Testis (tissue), 2 donors: Measurements from ENCODE around the gene PIEZO1.

Experiments used
- CTCF ChIP-seq, 3 experiments: fragments of 450-650 bp in 2 of 3; fragments of 200-600 bp in 1 of 3; sonication (generic) in 1 of 3; IDR thresholded peaks; one replicate each; pipeline ENCODE4 v1.5.1; 2016 to 2019; ENCODE audit warnings: antibody characterized with exemption in 3 of 3, mild to moderate bottlenecking in 2 of 3, moderate library complexity in 1 of 3
- POLR2A ChIP-seq: fragments of 450-650 bp; IDR thresholded peaks from one replicate; pipeline ENCODE4 v1.6.1; 2017; ENCODE audit warnings: antibody characterized with exemption, mild to moderate bottlenecking, moderate library complexity

- TF ChIP-seq CTCF (IDR thresholded peaks at IDR 0.05) (no peak), POLR2A (no peak)
These were observed 42.0 kb downstream of the PIEZO1 start for GRCh38 chr16:88742896-88743605.
